ENCODE data around the gene NXPH1. TPM values are rescaled to one million over a fixed set of nuclear protein-coding genes. Genes with fewer than 3 reads are reported as not detected.

NXPH1 gene
- total and polyA plus RNA-seq, 2 experiments from 2014 or later: 0.45 to 3.0 TPM

- no peak for TF ChIP-seq ZNF462 (CRISPR knock-in tag; IDR thresholded peaks at IDR 0.05)
Observed at GRCh38 chr7:8511855-8512254, 78.4 kb downstream of the NXPH1 start (continued).

- no peak for ATAC-seq
- Mint-ChIP-seq H3K27ac (no peak overlapping the region), H3K36me3 (ENCODE audit: low read depth) (no peaks in the 10 kb centered on the region), H3K27me3 (ENCODE audit: insufficient read depth, low read depth, poor library complexity) (no peaks in the 10 kb centered on the region), H3K9me3 (no peaks in the 10 kb centered on the region), H3K4me3 (no peak overlapping the region), H3K4me1 (no peaks in the 10 kb centered on the region)
- H3K4me2 ChIP-seq: no peak overlapping the region
- DNase-seq (ENCODE audit: low spot score): no peak
- H4K20me1 ChIP-seq (replicated peaks; ENCODE audit: insufficient read depth): no peaks in the 10 kb centered on the region
- no peaks in the 10 kb centered on the region for H3K27me3 ChIP-seq (ENCODE audit: insufficient read depth)
- no peak overlapping the region for H2AFZ ChIP-seq
- H3K36me3 ChIP-seq (ENCODE audit: insufficient read depth): no peaks in the 10 kb centered on the region
- no peaks in the 10 kb centered on the region for H3F3A ChIP-seq (replicated peaks; ENCODE audit: low read depth)
- H3K4me1 ChIP-seq (ENCODE audit: insufficient read depth): no peaks in the 10 kb centered on the region
- no peaks in the 10 kb centered on the region for H3K79me2 ChIP-seq (replicated peaks; ENCODE audit: insufficient read depth)
- no peaks in the 10 kb centered on the region for H3K9me2 ChIP-seq (ENCODE audit: insufficient read depth)
- no peak overlapping the region for H3K4me3 ChIP-seq
- no peak overlapping the region for H3K27ac ChIP-seq (ENCODE audit: low read depth)
- no peak for TF ChIP-seq CTCF (conservative IDR thresholded peaks at IDR 0.05; ENCODE audit: low read depth in 2 of 2)
- TF ChIP-seq ZNF114 (CRISPR knock-in tag; IDR thresholded peaks at IDR 0.05): no peak
- no peak for TF ChIP-seq STAT1 (IDR thresholded peaks at IDR 0.05; ENCODE audit: unreplicated experiment)
- TF ChIP-seq NANOG (IDR thresholded peaks at IDR 0.05; ENCODE audit: borderline replicate concordance): no peak
- TF ChIP-seq EZH2phosphoT487 (IDR thresholded peaks at IDR 0.05; ENCODE audit: unreplicated experiment): no peak
- TF ChIP-seq REST (IDR thresholded peaks at IDR 0.05; ENCODE audit: unreplicated experiment): no peak
- TF ChIP-seq ETS1 (IDR thresholded peaks at IDR 0.05): no peak
- no peak for TF ChIP-seq ZNF331 (CRISPR knock-in tag; IDR thresholded peaks at IDR 0.05; ENCODE audit: low read depth)
- no peak for TF ChIP-seq CREB1 (CRISPR knock-in tag; IDR thresholded peaks at IDR 0.05; ENCODE audit: low read depth)
- no peak for TF ChIP-seq POLR2AphosphoS5 (IDR thresholded peaks at IDR 0.05; ENCODE audit: low read depth)
- no peak for TF ChIP-seq JUNB (IDR thresholded peaks at IDR 0.05; ENCODE audit: unreplicated experiment)
Observed at GRCh38 chr7:8514781-8515519, 81.5 kb downstream of the NXPH1 start.
